Heart right ventricle (tissue), 16 donors: ENCODE measurements around the gene SND1. TPM values are rescaled to one million over a fixed set of nuclear protein-coding genes. Genes with fewer than 3 reads are reported as not detected.
"Not testable (repeated sequence)": the region's sequence is repeated elsewhere in the genome, so short reads cannot be mapped to it uniquely, and the experiment has no call there.

Experiments
- ATAC-seq, 8 donors: fragments of 200-7000 bp; cut with Tn5 transposase; one replicate each; pipeline ENCODE4 v1.9.1; 2020; ENCODE audit warnings: mild to moderate bottlenecking in 8 of 8, moderate library complexity in 8 of 8, moderate number of reproducible peaks in 1 of 8
- DNase-seq, 2 donors: peaks; one replicate each; pipeline ENCODE4 v3.0.0-alpha.2; 2020
- H3K27ac ChIP-seq, 10 donors: fragments of 200-600 bp; sonication (generic) in 2 of 10; one replicate each; pipeline versions ENCODE4 v1.5.0 to v1.8.0; 2020 to 2022; ENCODE audit warnings: mild to moderate bottlenecking in 3 of 10
- H3K27me3 ChIP-seq, 7 donors: fragments of 200-600 bp; one replicate each; pipeline ENCODE4 v1.8.0; 2021 to 2022; ENCODE audit warnings: mild to moderate bottlenecking in 2 of 7
- H3K36me3 ChIP-seq, 9 donors: fragments of 200-600 bp; sonication (generic) in 1 of 9; one replicate each; pipeline versions ENCODE4 v1.5.0 to v1.8.0; 2020 to 2022; ENCODE audit warnings: mild to moderate bottlenecking in 2 of 9
- H3K4me1 ChIP-seq, 9 donors: fragments of 200-600 bp; sonication (generic) in 1 of 9; one replicate each; pipeline versions ENCODE4 v1.5.0 to v1.8.0; 2020 to 2022; ENCODE audit warnings: mild to moderate bottlenecking in 4 of 9
- H3K4me3 ChIP-seq, 10 donors: fragments of 200-600 bp; sonication (generic) in 2 of 10; one replicate each; pipeline versions ENCODE4 v1.5.0 to v1.8.0; 2020 to 2022; ENCODE audit warnings: mild to moderate bottlenecking in 7 of 10, moderate library complexity in 2 of 10
- H3K9me3 ChIP-seq, 11 donors: fragments of 200-600 bp in 10 of 11; sonication (generic) in 2 of 11; one replicate each; pipeline versions ENCODE4 v1.5.0 to v1.8.0; 2013 to 2022; ENCODE audit warnings: mild to moderate bottlenecking in 2 of 11, control low read depth in 1 of 11, moderate library complexity in 1 of 11
- WGBS, 2 donors: extraction: QIAGEN DNeasy Blood & Tissue Kit; methylation state at CpG; one replicate each; pipeline ENCODE4 v1.1.7; 2013; ENCODE audit warnings: inconsistent platforms in 1 of 2; 5-methylcytosine and 5-hydroxymethylcytosine counted together
- intact Hi-C, 10 donors: fragments of 100-400 bp; cut with DNase I; formaldehyde crosslinking; loops; one replicate each; pipeline versions ENCODE4 v1.11.1 to v1.14.2; 2022
- polyA plus RNA-seq, 2 donors: library from polyadenylated mRNA; stranded (reverse); fragments of 200-250 nt; gene quantifications; one replicate each; pipeline ENCODE4 v1.2.3, GENCODE V29; 2013
- total RNA-seq, 10 donors: library from RNA; stranded (reverse); fragmentation: NEBNext Ultra II Directional in 3 of 10; extraction: Animal tissue kit (Norgen Biotek cat#: 25700) in 3 of 10; gene quantifications; one replicate each; pipeline versions ENCODE4 v1.2.1 to v1.2.4, GENCODE V29; 2021 to 2023
- TF ChIP-seq, protein P1 (sequence below), 9 donors: fragments of 200-600 bp; sonication (generic) in 2 of 9; IDR thresholded peaks; one replicate each; pipeline versions ENCODE4 v1.5.0 to v1.8.0; 2021 to 2022; ENCODE audit warnings: antibody characterized with exemption in 9 of 9, mild to moderate bottlenecking in 5 of 9, moderate library complexity in 1 of 9
- donor health status: Arrhythmogenic right ventricular cardiomyopathy.
- donor health status: ischemic (EF 13 %, LVEDD 7.1; RV severe dilation, severe dysfunction).
- donor health status: healthy with polysubstance abuse.
- donor health status: DM: no; HTN: yes; CAD: no.
- donor health status: DM: no; HTN: no; CAD: no.
- donor health status: ischemic (EF 25% LVEDD 6.9; RV normal size, moderate dysfunction).
- donor health status: ischemic (EF 25% LVEDD 5.7; RV mildly dilated, moderate dysfunction).
- donor health status: healthy.
- donor health status: DM: yes; HTN: yes; CAD: no.
- donor health status: Ischemic cardiomyopathy.
- donor health status: ischemic (EF 35%, LVEDD 5.7; RV mildly dilated, moderate dysfunction).
- donor health status: nonischemic (EF 11% LVEDD 7.7; RV severe dilation, severe dysfunction).
- donor health status: DM: yes; HTN: yes; CAD: no.
- donor health status: PGD.
- donor health status: ischemic (EF 29% LVEDD 5.4; RV normal size, mild dysfunction).
- donor health status: nonischemic (EF 23%, LVEDD 6.1; RV moderate dilation, normal function).

The SND1 gene
- total and polyA plus RNA-seq, 12 donors, result 39.9 to 107 (median 80.8) TPM

- 76 to 84% methylated on average over 6 to 7 of the region's 7 CpGs for WGBS, 2 donors
- H3K27ac ChIP-seq, result no peak overlapping the region
- peaks cover 6 to 50% (median 20%) of the 10 kb centered on the region in 9 donors for H3K4me1 ChIP-seq
- no peaks in the 10 kb centered on the region for H3K36me3 ChIP-seq
- no peak for DNase-seq
- no peak overlapping the region for H3K4me3 ChIP-seq
- TF ChIP-seq, protein P1, sequence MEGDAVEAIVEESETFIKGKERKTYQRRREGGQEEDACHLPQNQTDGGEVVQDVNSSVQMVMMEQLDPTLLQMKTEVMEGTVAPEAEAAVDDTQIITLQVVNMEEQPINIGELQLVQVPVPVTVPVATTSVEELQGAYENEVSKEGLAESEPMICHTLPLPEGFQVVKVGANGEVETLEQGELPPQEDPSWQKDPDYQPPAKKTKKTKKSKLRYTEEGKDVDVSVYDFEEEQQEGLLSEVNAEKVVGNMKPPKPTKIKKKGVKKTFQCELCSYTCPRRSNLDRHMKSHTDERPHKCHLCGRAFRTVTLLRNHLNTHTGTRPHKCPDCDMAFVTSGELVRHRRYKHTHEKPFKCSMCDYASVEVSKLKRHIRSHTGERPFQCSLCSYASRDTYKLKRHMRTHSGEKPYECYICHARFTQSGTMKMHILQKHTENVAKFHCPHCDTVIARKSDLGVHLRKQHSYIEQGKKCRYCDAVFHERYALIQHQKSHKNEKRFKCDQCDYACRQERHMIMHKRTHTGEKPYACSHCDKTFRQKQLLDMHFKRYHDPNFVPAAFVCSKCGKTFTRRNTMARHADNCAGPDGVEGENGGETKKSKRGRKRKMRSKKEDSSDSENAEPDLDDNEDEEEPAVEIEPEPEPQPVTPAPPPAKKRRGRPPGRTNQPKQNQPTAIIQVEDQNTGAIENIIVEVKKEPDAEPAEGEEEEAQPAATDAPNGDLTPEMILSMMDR (IDR thresholded peaks at IDR 0.05), result no peak
- peaks cover 0 to 29% (median 24%) of the 10 kb centered on the region in 7 donors for H3K27me3 ChIP-seq
- no peak for ATAC-seq
- intact Hi-C loops, result no loop called here
- no peaks in the 10 kb centered on the region for H3K9me3 ChIP-seq
Measured at GRCh38 chr7:128108129-128108528, 456.1 kb downstream of the SND1 start.

GRCh38 chr7:128108641-128109423, 456.8 kb downstream of the SND1 start:
- Histone ChIP-seq H3K4me3 (no peak overlapping the region), H3K9me3 (no peaks in the 10 kb centered on the region), H3K36me3 (no peaks in the 10 kb centered on the region), H3K27me3 (peaks cover 0 to 22% (median 17%) of the 10 kb centered on the region in 7 donors), H3K4me1 (peaks cover 5 to 43% (median 15%) of the 10 kb centered on the region in 9 donors), H3K27ac (peak overlapping the region in 1 of 10 donors; percentile 31)
- intact Hi-C loops, result no loop called here
- no peak for DNase-seq
- ATAC-seq, result peak in 1 of 8 donors; percentile 31
- 77 to 87% methylated on average over 11 of the region's 11 CpGs for WGBS, 2 donors
- TF ChIP-seq, protein P1 (IDR thresholded peaks at IDR 0.05), result no peak

- Histone ChIP-seq H3K4me1 (peaks cover 0 to 36% (median 8%) of the 10 kb centered on the region in 9 donors), H3K27ac (peak overlapping the region in 1 of 10 donors; percentile 31), H3K27me3 (peaks cover 0 to 15% (median 13%) of the 10 kb centered on the region in 7 donors)
- ATAC-seq, H3K4me3 ChIP-seq, DNase-seq, H3K36me3 ChIP-seq, intact Hi-C loops, H3K9me3 ChIP-seq: not testable (repeated sequence)
- 74 to 78% methylated on average over 12 of the region's 12 CpGs for WGBS, 2 donors
Measured at GRCh38 chr7:128109424-128109969, 457.5 kb downstream of the SND1 start.

GRCh38 chr7:128110641-128111364, 458.8 kb downstream of the SND1 start:
- TF ChIP-seq, protein P1 (IDR thresholded peaks at IDR 0.05), result no peak
- Histone ChIP-seq H3K4me1 (peaks cover 0 to 42% (median 7%) of the 10 kb centered on the region in 9 donors), H3K36me3 (no peaks in the 10 kb centered on the region), H3K4me3 (no peak overlapping the region), H3K27ac (no peak overlapping the region), H3K9me3 (no peaks in the 10 kb centered on the region), H3K27me3 (peaks cover 0 to 10% (median 5%) of the 10 kb centered on the region in 7 donors)
- WGBS, 2 donors, result 91 to 94% methylated on average over 2 of the region's 2 CpGs
- ATAC-seq (no peak), DNase-seq (no peak)
- intact Hi-C loops, result no loop called here
